ENCODE measurements around the gene CENPC. TPM values are rescaled to one million over a fixed set of nuclear protein-coding genes. Genes with fewer than 3 reads are reported as not detected.

CENPC gene
- total RNA-seq, 5 donors from 2014 or later (not counting 1 experiment from before 2014, with no cell fraction given), result 38.4 to 101 (median 40.0) TPM

DNA sequence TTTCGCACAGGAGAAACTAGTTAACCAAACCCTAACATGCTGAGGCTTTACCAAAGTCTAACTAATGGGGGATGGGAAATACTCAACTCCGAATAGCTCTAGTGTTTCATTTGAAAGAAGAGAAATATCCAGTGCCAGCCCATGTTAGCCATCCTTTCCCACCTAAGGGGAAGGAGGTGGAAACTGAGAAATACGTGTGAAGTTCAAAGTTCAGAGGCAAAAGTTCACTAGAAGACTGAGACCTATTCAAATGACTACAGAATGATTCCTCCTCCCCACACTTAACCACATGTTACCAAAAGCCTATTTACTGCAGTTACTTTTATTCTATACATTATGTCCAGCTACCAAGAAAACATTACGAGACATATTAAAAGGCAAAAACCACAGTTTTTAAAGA, 106.3 kb downstream of the CENPC start:
- no peaks in the 10 kb centered on the region for H3K27me3 Mint-ChIP-seq
- H3K36me3 Mint-ChIP-seq, result peaks cover 76% of the 10 kb centered on the region
- H3K9me3 Mint-ChIP-seq, result peaks cover 3 to 12% (median 8%) of the 10 kb centered on the region in 3 donors
- Histone ChIP-seq H3K27me3 (replicated peaks in 1 of 2; ENCODE audit: control insufficient read depth in 2 of 2, extremely low read depth in 1 of 2, insufficient read depth in 2 of 2, low read length in 1 of 2) (no peaks in the 10 kb centered on the region), H3K4me3 (ENCODE audit: control insufficient read depth in 1 of 2, extremely low read depth in 1 of 2, low read length in 1 of 2) (no peak overlapping the region), H3K4me1 (ENCODE audit: control insufficient read depth in 1 of 2, extremely low read depth in 1 of 2, insufficient read depth in 2 of 2, low read length in 2 of 2) (no peaks in the 10 kb centered on the region), H3K36me3 (ENCODE audit: control insufficient read depth in 2 of 2, extremely low read depth in 1 of 2, insufficient read depth in 1 of 2, low read length in 1 of 2) (peaks cover 0 to 15% of the 10 kb centered on the region in 2 donors), H3K9me3 (no peaks in the 10 kb centered on the region), H3K27ac (ENCODE audit: low read length) (no peak overlapping the region)
- no peak for ATAC-seq (replicated peaks in 1 of 4)
- WGBS (ENCODE audit: insufficient coverage), result no CpG with 5 or more reads among the region's 4 CpGs
- H3K4me3 Mint-ChIP-seq, result no peak overlapping the region
- peaks cover 0 to 12% (median 8%) of the 10 kb centered on the region in 3 donors for H3K4me1 Mint-ChIP-seq
- POLR2A ChIA-PET, result no interaction called here
- CTCF ChIA-PET, result no interaction called here
- DNase-seq, result no peak
- H3K27ac Mint-ChIP-seq, result no peak overlapping the region

DNA sequence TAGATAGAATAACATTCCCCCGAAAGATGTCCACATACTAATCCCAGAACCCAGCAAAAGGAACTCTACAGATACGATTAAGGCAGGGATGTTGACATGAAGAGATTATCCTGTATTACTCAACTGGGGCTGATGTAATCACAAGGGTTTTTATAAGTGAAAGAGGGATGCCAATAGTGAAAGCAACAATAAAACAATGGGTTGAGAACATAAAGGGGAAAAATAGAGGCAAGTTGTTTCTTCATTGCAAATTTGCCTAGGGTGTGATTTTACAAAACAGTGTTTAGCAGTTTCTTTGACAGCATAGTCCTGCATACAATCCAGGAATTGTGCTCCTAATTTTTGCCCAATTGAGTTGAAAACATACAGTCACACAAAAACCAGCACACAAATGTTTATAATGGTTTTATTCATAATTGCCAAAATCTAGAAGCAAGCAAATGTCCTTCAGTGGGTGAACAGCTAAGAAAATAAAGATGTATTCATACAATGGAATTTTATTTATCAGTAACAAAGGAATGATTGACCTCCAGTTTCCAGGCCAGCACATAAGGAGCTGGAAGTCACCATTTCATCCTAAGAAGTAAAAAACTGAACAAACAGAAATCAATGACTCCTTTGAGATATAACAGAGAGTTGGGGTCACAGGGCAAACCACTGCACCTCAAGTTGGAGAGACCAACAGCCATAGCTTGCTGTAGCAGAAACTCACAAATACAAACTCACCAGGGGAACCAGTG, 107.2 kb downstream of the CENPC start:
- Mint-ChIP-seq H3K4me1 (peaks cover 0 to 12% (median 8%) of the 10 kb centered on the region in 3 donors), H3K4me3 (no peak overlapping the region), H3K9me3 (peaks cover 3 to 12% (median 8%) of the 10 kb centered on the region in 3 donors), H3K27ac (no peak overlapping the region), H3K27me3 (no peaks in the 10 kb centered on the region), H3K36me3 (peaks cover 75% of the 10 kb centered on the region)
- no peaks in the 10 kb centered on the region for H3K4me1 ChIP-seq (ENCODE audit: control insufficient read depth in 1 of 2, extremely low read depth in 1 of 2, insufficient read depth in 2 of 2, low read length in 2 of 2)
- ChIA-PET CTCF (interaction anchor here in 1 of 2 donors (0.7 kb wide), 1 partner anchor 306 kb away, joined by 3 read pairs; no protein-coding TSS in a partner anchor), POLR2A (no interaction called here)
- peaks cover 0 to 15% of the 10 kb centered on the region in 2 donors for H3K36me3 ChIP-seq (ENCODE audit: control insufficient read depth in 2 of 2, extremely low read depth in 1 of 2, insufficient read depth in 1 of 2, low read length in 1 of 2)
- WGBS (ENCODE audit: insufficient coverage), result no CpG with 5 or more reads among the region's 2 CpGs
- ATAC-seq (replicated peaks in 1 of 4) (no peak), DNase-seq (no peak)
- H3K4me3 ChIP-seq (ENCODE audit: control insufficient read depth in 1 of 2, extremely low read depth in 1 of 2, low read length in 1 of 2), result no peak overlapping the region
- H3K9me3 ChIP-seq, result no peaks in the 10 kb centered on the region
- H3K27me3 ChIP-seq (replicated peaks in 1 of 2; ENCODE audit: control insufficient read depth in 2 of 2, extremely low read depth in 1 of 2, insufficient read depth in 2 of 2, low read length in 1 of 2), result no peaks in the 10 kb centered on the region
- no peak overlapping the region for H3K27ac ChIP-seq (ENCODE audit: low read length)

DNA sequence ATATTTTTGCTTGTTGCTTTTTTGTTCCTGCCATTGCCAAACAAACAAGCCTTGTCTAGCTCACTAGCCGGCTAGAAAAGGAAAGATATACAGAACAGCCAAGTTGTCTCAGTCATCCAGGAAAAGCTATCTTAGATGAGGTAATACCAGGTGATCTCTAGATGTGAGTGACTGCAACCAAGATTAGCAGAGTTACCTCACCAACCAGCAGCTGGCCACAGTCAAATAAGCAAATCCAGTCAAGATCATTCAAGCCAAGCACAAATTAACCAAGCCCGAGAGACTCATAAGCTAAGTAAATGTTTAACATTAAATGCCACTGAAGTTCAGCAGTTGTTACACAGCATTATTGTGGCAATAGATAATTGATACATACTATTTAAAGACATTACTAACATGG, 108.6 kb downstream of the CENPC start:
- H3K4me3 ChIP-seq (ENCODE audit: control insufficient read depth in 1 of 2, extremely low read depth in 1 of 2, low read length in 1 of 2), result no peak overlapping the region
- no peak for ATAC-seq (replicated peaks in 1 of 4)

DNA sequence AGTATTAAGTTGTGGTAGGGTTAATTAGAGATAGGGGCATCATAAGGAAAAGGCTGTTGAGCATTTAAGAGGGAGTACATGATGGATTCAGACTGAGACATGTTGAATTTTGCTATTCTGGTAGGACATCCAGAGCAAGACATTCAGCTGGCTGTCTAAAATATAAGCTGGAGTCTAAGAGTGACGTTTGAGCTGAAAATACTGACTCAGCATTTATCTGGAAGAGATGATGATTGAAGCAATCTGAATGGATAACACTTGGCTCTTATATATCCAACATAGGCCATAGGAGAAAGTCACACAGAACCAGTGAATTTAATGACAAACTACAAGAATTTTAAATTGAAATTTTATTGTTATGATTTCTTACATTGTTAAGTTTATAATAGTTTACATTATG, 114.3 kb downstream of the CENPC start:
- no peak for ATAC-seq (replicated peaks in 1 of 4)
- CTCF ChIA-PET, result no interaction called here
- WGBS (ENCODE audit: insufficient coverage), result no CpG with 5 or more reads among the region's 1 CpG
- H3K36me3 Mint-ChIP-seq, result peaks cover 44% of the 10 kb centered on the region
- no peaks in the 10 kb centered on the region for H3K4me1 ChIP-seq (ENCODE audit: control insufficient read depth in 1 of 2, extremely low read depth in 1 of 2, insufficient read depth in 2 of 2, low read length in 2 of 2)
- no peaks in the 10 kb centered on the region for H3K36me3 ChIP-seq (ENCODE audit: control insufficient read depth in 2 of 2, extremely low read depth in 1 of 2, insufficient read depth in 1 of 2, low read length in 1 of 2)
- peaks cover 8 to 27% (median 20%) of the 10 kb centered on the region in 3 donors for H3K9me3 Mint-ChIP-seq
- H3K27ac ChIP-seq (ENCODE audit: low read length), result no peak overlapping the region
- H3K9me3 ChIP-seq, result no peaks in the 10 kb centered on the region
- no peaks in the 10 kb centered on the region for H3K27me3 Mint-ChIP-seq
- H3K27me3 ChIP-seq (replicated peaks in 1 of 2; ENCODE audit: control insufficient read depth in 2 of 2, extremely low read depth in 1 of 2, insufficient read depth in 2 of 2, low read length in 1 of 2), result no peaks in the 10 kb centered on the region
- no peak overlapping the region for H3K4me3 ChIP-seq (ENCODE audit: control insufficient read depth in 1 of 2, extremely low read depth in 1 of 2, low read length in 1 of 2)
- H3K4me1 Mint-ChIP-seq, result no peaks in the 10 kb centered on the region
- POLR2A ChIA-PET, result no interaction called here
- H3K27ac Mint-ChIP-seq, result no peak overlapping the region
- H3K4me3 Mint-ChIP-seq, result no peak overlapping the region
- DNase-seq, result no peak

More for the DNA sequence above, 108.6 kb downstream of the CENPC start:
- ChIA-PET POLR2A (interaction anchor here in 1 of 2 donors (0.6 kb wide), 1 partner anchor 61 kb away, joined by 3 read pairs; no protein-coding TSS in a partner anchor), CTCF (no interaction called here)
- peaks cover 4 to 15% (median 9%) of the 10 kb centered on the region in 3 donors for H3K9me3 Mint-ChIP-seq
- Histone ChIP-seq H3K9me3 (no peaks in the 10 kb centered on the region), H3K27me3 (replicated peaks in 1 of 2; ENCODE audit: control insufficient read depth in 2 of 2, extremely low read depth in 1 of 2, insufficient read depth in 2 of 2, low read length in 1 of 2) (no peaks in the 10 kb centered on the region), H3K4me1 (ENCODE audit: control insufficient read depth in 1 of 2, extremely low read depth in 1 of 2, insufficient read depth in 2 of 2, low read length in 2 of 2) (no peaks in the 10 kb centered on the region), H3K36me3 (ENCODE audit: control insufficient read depth in 2 of 2, extremely low read depth in 1 of 2, insufficient read depth in 1 of 2, low read length in 1 of 2) (peaks cover 0 to 10% of the 10 kb centered on the region in 2 donors), H3K27ac (ENCODE audit: low read length) (no peak overlapping the region)
- peaks cover 71% of the 10 kb centered on the region for H3K36me3 Mint-ChIP-seq
- no peak overlapping the region for H3K27ac Mint-ChIP-seq
- 100% methylated on average over 1 of the region's 2 CpGs for WGBS (ENCODE audit: insufficient coverage)
- H3K4me1 Mint-ChIP-seq, result peaks cover 0 to 12% (median 6%) of the 10 kb centered on the region in 3 donors
- no peak overlapping the region for H3K4me3 Mint-ChIP-seq
- H3K27me3 Mint-ChIP-seq, result no peaks in the 10 kb centered on the region
- no peak for DNase-seq

DNA sequence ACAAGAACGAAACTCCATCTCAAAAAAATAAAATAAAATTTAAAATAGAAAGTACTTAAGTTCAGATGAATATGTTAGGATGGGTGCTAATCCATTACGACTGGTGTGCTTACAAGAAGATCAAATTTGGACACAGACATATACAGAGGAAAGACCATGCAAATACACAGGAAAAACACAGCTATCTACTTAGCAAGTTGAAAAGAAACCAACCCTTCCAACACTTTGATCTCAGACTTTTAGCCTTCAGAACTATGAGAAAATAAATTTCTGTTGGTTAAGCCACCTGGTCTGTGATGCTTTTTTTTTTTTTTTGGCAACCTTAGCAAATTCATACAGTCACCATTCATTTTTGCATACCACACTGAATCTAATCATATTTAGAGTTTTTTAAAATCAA, 116.5 kb downstream of the CENPC start:
- no peaks in the 10 kb centered on the region for H3K36me3 ChIP-seq (ENCODE audit: control insufficient read depth in 2 of 2, extremely low read depth in 1 of 2, insufficient read depth in 1 of 2, low read length in 1 of 2)
- H3K9me3 Mint-ChIP-seq, result peaks cover 8 to 26% (median 16%) of the 10 kb centered on the region in 3 donors
- peaks cover 0 to under 1% of the 10 kb centered on the region in 2 donors for H3K27me3 Mint-ChIP-seq
- POLR2A ChIA-PET, result interaction anchor here in 1 of 2 donors (0.7 kb wide), 1 partner anchor 10 kb away, joined by 4 read pairs; no protein-coding TSS in a partner anchor
- no peaks in the 10 kb centered on the region for H3K4me1 Mint-ChIP-seq
- no peaks in the 10 kb centered on the region for H3K27me3 ChIP-seq (replicated peaks in 1 of 2; ENCODE audit: control insufficient read depth in 2 of 2, extremely low read depth in 1 of 2, insufficient read depth in 2 of 2, low read length in 1 of 2)
- DNase-seq, result no peak
- peaks cover 24% of the 10 kb centered on the region for H3K36me3 Mint-ChIP-seq
- H3K9me3 ChIP-seq, result no peaks in the 10 kb centered on the region
- CTCF ChIA-PET, result no interaction called here
- ATAC-seq (replicated peaks in 1 of 4), result no peak
- H3K27ac Mint-ChIP-seq, result no peak overlapping the region
- no peak overlapping the region for H3K4me3 ChIP-seq (ENCODE audit: control insufficient read depth in 1 of 2, extremely low read depth in 1 of 2, low read length in 1 of 2)
- H3K27ac ChIP-seq (ENCODE audit: low read length), result no peak overlapping the region
- WGBS (ENCODE audit: insufficient coverage), result no CpG with 5 or more reads among the region's 2 CpGs
- H3K4me3 Mint-ChIP-seq, result no peak overlapping the region
- H3K4me1 ChIP-seq (ENCODE audit: control insufficient read depth in 1 of 2, extremely low read depth in 1 of 2, insufficient read depth in 2 of 2, low read length in 2 of 2), result no peaks in the 10 kb centered on the region

Data from T-cell (primary cell).